HepG2 (cell line): ENCODE measurements around the gene MAB21L4. TPM values are rescaled to one million over a fixed set of nuclear protein-coding genes. Genes with fewer than 3 reads are reported as not detected.

Experiments
- ERF ChIP-seq: IDR thresholded peaks from 2 replicates; pipeline ENCODE4 v1.6.1; 2018; ENCODE audit warnings: missing biosample characterization, missing genetic modification reagents
- HOXD1 ChIP-seq: sonication (generic); formaldehyde crosslinking; IDR thresholded peaks from 2 replicates; pipeline ENCODE4 v1.5.0; 2020; ENCODE audit warnings: missing genetic modification reagents
- KAT2B ChIP-seq: fragments of 150-350 bp; IDR thresholded peaks from 2 replicates; pipeline ENCODE4 v1.6.1; 2014; ENCODE audit warnings: low read depth, low read length, borderline replicate concordance
- PITX1 ChIP-seq: sonication (generic); formaldehyde crosslinking; IDR thresholded peaks from 2 replicates; pipeline ENCODE4 v1.5.1; 2020; ENCODE audit warnings: mild to moderate bottlenecking, missing genetic modification reagents
- SMAD3 ChIP-seq: sonication (generic); formaldehyde crosslinking; IDR thresholded peaks from 2 replicates; pipeline ENCODE4 v1.4.0; 2020; ENCODE audit warnings: missing genetic modification reagents
- ZNF724P ChIP-seq: sonication (generic); formaldehyde crosslinking; IDR thresholded peaks from 2 replicates; pipeline ENCODE4 v1.8.0; 2022; ENCODE audit warnings: missing genetic modification reagents, borderline replicate concordance
- polyA plus RNA-seq, 8 experiments: library from polyadenylated mRNA; depleted of rRNA in 3 of 8; stranded (reverse) in 7 of 8; unstranded in 1 of 8; fragments of >200 nt; fragmentation: Illumina TruSeq in 4 of 8; extraction: Trizol in 4 of 8; gene quantifications; 2 replicates each; pipeline versions ENCODE4 v1.2.1 to v1.2.3, GENCODE V29; 2011 to 2016; ENCODE audit warnings: low read depth in 4 of 8, missing spikeins in 1 of 8, mixed read lengths in 1 of 8; ENCODE audit not compliant: insufficient read depth in 1 of 8
- total RNA-seq, 5 experiments: library from RNA; depleted of rRNA; stranded (reverse); fragments of >200 nt; fragmentation: Illumina TruSeq; extraction: Trizol; gene quantifications; 2 replicates each; pipeline ENCODE4 v1.2.3, GENCODE V29; 2016; ENCODE audit warnings: low read depth in 1 of 5
- TF ChIP-seq, protein P1 (sequence below): IDR thresholded peaks from 2 replicates; pipeline ENCODE4 v1.6.1; 2016; ENCODE audit warnings: low read depth, missing genetic modification reagents, missing compliant biosample characterization
- TF ChIP-seq, protein P2 (sequence below): IDR thresholded peaks from 2 replicates; pipeline ENCODE4 v1.6.1; 2018; ENCODE audit warnings: missing genetic modification reagents
- TF ChIP-seq, protein P3 (sequence below): sonication (generic); formaldehyde crosslinking; IDR thresholded peaks from 2 replicates; pipeline ENCODE4 v1.5.0; 2020; ENCODE audit warnings: mild to moderate bottlenecking, missing genetic modification reagents
- TF ChIP-seq, protein P4 (sequence below): sonication (generic); formaldehyde crosslinking; IDR thresholded peaks from 2 replicates; pipeline ENCODE4 v1.4.0; 2020; ENCODE audit warnings: missing genetic modification reagents
- TF ChIP-seq, protein P5 (sequence below): sonication (generic); formaldehyde crosslinking; IDR thresholded peaks from 2 replicates; pipeline ENCODE4 v1.5.1; 2020; ENCODE audit warnings: missing genetic modification reagents, mild to moderate bottlenecking, borderline replicate concordance
- TF ChIP-seq, protein P6 (sequence below): IDR thresholded peaks from 2 replicates; pipeline ENCODE4 v1.6.1; 2016; ENCODE audit warnings: missing biosample characterization, missing genetic modification reagents, low read depth
- TF ChIP-seq, protein P7 (sequence below): sonication (generic); formaldehyde crosslinking; IDR thresholded peaks from 2 replicates; pipeline ENCODE4 v1.8.0; 2022; ENCODE audit warnings: mild to moderate bottlenecking, missing genetic modification reagents

Gene MAB21L4
- total and polyA plus RNA-seq, 2 of the 13 experiments (the other 11 are each of a cell fraction or from before 2014, with no cell fraction given), result 3.0 to 14.0 TPM

DNA sequence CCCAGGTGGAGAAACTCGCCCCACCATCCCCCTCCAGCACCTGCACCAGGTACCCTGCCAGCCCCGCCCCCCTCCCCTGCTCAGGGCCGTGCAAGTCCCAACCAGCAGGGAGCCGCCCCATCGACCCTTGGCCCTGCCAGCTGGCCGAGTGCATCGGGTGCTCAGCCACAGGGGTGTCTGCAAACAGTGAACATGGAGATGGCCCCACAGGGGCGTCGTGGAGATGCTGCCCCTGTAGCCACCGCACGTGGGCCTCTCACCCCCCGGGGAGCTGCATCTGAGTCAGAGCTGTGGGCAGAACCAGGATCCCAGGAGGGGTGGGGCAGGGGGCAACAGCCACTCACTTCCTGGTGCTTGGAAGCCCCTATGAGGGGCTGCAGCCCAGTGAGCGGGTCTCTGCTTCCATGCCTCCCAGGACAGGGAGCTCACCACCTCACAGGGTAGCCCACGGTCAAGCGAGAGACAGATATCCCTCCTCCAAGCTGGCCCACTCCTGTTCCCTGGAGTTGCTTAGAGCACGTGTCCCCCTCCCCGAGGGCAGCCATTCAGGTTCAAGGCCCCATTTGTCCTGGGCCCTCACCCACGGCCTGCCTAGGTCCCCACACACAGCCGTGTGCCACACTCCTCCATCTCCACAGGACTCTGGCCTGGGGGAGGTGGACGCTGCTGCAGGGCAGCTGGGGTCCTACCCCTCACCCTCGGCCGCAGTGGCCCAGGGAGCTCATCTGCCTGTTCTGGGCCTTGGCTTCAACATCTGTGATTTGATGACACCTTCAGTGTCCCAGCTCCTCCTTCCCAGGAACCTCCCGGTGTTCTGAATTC, 1.1 kb upstream of the MAB21L4 start (continued):
- TF ChIP-seq, protein P1, sequence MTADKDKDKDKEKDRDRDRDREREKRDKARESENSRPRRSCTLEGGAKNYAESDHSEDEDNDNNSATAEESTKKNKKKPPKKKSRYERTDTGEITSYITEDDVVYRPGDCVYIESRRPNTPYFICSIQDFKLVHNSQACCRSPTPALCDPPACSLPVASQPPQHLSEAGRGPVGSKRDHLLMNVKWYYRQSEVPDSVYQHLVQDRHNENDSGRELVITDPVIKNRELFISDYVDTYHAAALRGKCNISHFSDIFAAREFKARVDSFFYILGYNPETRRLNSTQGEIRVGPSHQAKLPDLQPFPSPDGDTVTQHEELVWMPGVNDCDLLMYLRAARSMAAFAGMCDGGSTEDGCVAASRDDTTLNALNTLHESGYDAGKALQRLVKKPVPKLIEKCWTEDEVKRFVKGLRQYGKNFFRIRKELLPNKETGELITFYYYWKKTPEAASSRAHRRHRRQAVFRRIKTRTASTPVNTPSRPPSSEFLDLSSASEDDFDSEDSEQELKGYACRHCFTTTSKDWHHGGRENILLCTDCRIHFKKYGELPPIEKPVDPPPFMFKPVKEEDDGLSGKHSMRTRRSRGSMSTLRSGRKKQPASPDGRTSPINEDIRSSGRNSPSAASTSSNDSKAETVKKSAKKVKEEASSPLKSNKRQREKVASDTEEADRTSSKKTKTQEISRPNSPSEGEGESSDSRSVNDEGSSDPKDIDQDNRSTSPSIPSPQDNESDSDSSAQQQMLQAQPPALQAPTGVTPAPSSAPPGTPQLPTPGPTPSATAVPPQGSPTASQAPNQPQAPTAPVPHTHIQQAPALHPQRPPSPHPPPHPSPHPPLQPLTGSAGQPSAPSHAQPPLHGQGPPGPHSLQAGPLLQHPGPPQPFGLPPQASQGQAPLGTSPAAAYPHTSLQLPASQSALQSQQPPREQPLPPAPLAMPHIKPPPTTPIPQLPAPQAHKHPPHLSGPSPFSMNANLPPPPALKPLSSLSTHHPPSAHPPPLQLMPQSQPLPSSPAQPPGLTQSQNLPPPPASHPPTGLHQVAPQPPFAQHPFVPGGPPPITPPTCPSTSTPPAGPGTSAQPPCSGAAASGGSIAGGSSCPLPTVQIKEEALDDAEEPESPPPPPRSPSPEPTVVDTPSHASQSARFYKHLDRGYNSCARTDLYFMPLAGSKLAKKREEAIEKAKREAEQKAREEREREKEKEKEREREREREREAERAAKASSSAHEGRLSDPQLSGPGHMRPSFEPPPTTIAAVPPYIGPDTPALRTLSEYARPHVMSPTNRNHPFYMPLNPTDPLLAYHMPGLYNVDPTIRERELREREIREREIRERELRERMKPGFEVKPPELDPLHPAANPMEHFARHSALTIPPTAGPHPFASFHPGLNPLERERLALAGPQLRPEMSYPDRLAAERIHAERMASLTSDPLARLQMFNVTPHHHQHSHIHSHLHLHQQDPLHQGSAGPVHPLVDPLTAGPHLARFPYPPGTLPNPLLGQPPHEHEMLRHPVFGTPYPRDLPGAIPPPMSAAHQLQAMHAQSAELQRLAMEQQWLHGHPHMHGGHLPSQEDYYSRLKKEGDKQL (CRISPR knock-in tag), result no peak
- TF ChIP-seq, protein P2, sequence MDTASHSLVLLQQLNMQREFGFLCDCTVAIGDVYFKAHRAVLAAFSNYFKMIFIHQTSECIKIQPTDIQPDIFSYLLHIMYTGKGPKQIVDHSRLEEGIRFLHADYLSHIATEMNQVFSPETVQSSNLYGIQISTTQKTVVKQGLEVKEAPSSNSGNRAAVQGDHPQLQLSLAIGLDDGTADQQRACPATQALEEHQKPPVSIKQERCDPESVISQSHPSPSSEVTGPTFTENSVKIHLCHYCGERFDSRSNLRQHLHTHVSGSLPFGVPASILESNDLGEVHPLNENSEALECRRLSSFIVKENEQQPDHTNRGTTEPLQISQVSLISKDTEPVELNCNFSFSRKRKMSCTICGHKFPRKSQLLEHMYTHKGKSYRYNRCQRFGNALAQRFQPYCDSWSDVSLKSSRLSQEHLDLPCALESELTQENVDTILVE (CRISPR knock-in tag), result no peak
- TF ChIP-seq, protein P3, sequence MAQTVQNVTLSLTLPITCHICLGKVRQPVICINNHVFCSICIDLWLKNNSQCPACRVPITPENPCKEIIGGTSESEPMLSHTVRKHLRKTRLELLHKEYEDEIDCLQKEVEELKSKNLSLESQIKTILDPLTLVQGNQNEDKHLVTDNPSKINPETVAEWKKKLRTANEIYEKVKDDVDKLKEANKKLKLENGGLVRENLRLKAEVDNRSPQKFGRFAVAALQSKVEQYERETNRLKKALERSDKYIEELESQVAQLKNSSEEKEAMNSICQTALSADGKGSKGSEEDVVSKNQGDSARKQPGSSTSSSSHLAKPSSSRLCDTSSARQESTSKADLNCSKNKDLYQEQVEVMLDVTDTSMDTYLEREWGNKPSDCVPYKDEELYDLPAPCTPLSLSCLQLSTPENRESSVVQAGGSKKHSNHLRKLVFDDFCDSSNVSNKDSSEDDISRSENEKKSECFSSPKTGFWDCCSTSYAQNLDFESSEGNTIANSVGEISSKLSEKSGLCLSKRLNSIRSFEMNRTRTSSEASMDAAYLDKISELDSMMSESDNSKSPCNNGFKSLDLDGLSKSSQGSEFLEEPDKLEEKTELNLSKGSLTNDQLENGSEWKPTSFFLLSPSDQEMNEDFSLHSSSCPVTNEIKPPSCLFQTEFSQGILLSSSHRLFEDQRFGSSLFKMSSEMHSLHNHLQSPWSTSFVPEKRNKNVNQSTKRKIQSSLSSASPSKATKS (CRISPR knock-in tag), result no peak
- 0 out of 2 replicates have a peak, but pooled peaks have one; percentile 68 for TF ChIP-seq PITX1 (CRISPR knock-in tag)
- no peak for TF ChIP-seq KAT2B
- TF ChIP-seq, protein P4, sequence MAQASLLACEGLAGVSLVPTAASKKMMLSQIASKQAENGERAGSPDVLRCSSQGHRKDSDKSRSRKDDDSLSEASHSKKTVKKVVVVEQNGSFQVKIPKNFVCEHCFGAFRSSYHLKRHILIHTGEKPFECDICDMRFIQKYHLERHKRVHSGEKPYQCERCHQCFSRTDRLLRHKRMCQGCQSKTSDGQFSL (CRISPR knock-in tag), result no peak
- TF ChIP-seq ZNF724P (CRISPR knock-in tag), result peak; percentile 56; the same call in 1 of the 2 replicates
- TF ChIP-seq HOXD1 (CRISPR knock-in tag), result no peak; the same call in 1 of the 2 replicates
- TF ChIP-seq, protein P5, sequence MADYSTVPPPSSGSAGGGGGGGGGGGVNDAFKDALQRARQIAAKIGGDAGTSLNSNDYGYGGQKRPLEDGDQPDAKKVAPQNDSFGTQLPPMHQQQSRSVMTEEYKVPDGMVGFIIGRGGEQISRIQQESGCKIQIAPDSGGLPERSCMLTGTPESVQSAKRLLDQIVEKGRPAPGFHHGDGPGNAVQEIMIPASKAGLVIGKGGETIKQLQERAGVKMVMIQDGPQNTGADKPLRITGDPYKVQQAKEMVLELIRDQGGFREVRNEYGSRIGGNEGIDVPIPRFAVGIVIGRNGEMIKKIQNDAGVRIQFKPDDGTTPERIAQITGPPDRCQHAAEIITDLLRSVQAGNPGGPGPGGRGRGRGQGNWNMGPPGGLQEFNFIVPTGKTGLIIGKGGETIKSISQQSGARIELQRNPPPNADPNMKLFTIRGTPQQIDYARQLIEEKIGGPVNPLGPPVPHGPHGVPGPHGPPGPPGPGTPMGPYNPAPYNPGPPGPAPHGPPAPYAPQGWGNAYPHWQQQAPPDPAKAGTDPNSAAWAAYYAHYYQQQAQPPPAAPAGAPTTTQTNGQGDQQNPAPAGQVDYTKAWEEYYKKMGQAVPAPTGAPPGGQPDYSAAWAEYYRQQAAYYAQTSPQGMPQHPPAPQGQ (CRISPR knock-in tag), result no peak
- TF ChIP-seq, protein P6, sequence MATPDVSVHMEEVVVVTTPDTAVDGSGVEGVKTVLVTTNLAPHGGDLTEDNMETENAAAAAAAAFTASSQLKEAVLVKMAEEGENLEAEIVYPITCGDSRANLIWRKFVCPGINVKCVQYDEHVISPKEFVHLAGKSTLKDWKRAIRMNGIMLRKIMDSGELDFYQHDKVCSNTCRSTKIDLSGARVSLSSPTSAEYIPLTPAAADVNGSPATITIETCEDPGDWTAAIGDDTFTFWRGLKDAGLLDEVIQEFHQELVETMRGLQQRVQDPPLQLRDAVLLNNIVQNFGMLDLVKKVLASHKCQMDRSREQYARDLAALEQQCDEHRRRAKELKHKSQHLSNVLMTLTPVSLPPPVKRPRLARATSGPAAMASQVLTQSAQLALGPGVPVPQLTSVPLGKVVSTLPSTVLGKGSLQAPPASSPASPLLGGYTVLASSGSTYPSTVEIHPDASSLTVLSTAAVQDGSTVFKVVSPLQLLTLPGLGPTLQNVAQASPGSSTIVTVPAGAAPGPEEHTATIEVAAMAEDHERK (CRISPR knock-in tag), result no peak
- no peak for TF ChIP-seq ERF (CRISPR knock-in tag)
- TF ChIP-seq SMAD3, result no peak
- TF ChIP-seq, protein P7, sequence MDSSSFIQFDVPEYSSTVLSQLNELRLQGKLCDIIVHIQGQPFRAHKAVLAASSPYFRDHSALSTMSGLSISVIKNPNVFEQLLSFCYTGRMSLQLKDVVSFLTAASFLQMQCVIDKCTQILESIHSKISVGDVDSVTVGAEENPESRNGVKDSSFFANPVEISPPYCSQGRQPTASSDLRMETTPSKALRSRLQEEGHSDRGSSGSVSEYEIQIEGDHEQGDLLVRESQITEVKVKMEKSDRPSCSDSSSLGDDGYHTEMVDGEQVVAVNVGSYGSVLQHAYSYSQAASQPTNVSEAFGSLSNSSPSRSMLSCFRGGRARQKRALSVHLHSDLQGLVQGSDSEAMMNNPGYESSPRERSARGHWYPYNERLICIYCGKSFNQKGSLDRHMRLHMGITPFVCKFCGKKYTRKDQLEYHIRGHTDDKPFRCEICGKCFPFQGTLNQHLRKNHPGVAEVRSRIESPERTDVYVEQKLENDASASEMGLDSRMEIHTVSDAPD, result peak; percentile 64; the same call in 1 of the 2 replicates
